Retinal pigment epithelial cell (primary cell): ENCODE data around the gene TNK1.

Experiments
- DNase-seq: peaks from one replicate; pipeline ENCODE4 v3.0.0-alpha.2; 2010; ENCODE audit warnings: low read depth
- H3K4me3 ChIP-seq: 2 replicates; pipeline ENCODE4 v1.5.1; 2011; ENCODE audit warnings: mild to moderate bottlenecking, low read length, control low read depth, moderate library complexity
- CTCF ChIP-seq: conservative IDR thresholded peaks from 2 replicates; pipeline ENCODE4 v1.5.1; 2011; ENCODE audit warnings: low read depth, low read length, control low read depth, inconsistent platforms

Gene TNK1

GRCh38 chr17:7352503-7352889 is 28.4 kb upstream of the TNK1 start:
- H3K4me3 ChIP-seq: peak overlapping the region; percentile 74
- no peak for DNase-seq
- peak; percentile 69 for TF ChIP-seq CTCF

GRCh38 chr17:7352910-7353635 is 27.8 kb upstream of the TNK1 start:
- TF ChIP-seq CTCF: no peak
- DNase-seq: no peak
- peak overlapping the region; percentile 74 for H3K4me3 ChIP-seq

GRCh38 chr17:7354262-7354843 is 26.5 kb upstream of the TNK1 start:
- TF ChIP-seq CTCF: no peak
- H3K4me3 ChIP-seq: no peak overlapping the region
- DNase-seq: no peak

GRCh38 chr17:7355053-7355452 is 25.8 kb upstream of the TNK1 start, which contains the start of gene TMEM95:
TSS of gene TMEM95 (plus strand) at chr17:7355156. CDS start at chr17:7355205, 49 bp downstream.
- H3K4me3 ChIP-seq: no peak within 1 kb of the TSS
- no peak for TF ChIP-seq CTCF
- DNase-seq: no peak

- H3K4me3 ChIP-seq: no peak overlapping the region
- no peak for TF ChIP-seq CTCF
- no peak for DNase-seq
Measured at GRCh38 chr17:7355573-7355972, 25.3 kb upstream of the TNK1 start.

GRCh38 chr17:7356072-7356549 is 24.8 kb upstream of the TNK1 start:
- peak; percentile 88 for TF ChIP-seq CTCF
- no peak for DNase-seq
- H3K4me3 ChIP-seq: no peak overlapping the region

GRCh38 chr17:7356756-7357155 is 24.1 kb upstream of the TNK1 start:
- no peak for DNase-seq
- no peak for TF ChIP-seq CTCF
- no peak overlapping the region for H3K4me3 ChIP-seq
